ENCODE data around the gene LGALS16.
"Not testable (repeated sequence)": the region's sequence is repeated elsewhere in the genome, so short reads cannot be mapped to it uniquely, and the experiment has no call there.

LGALS16 gene

GRCh38 chr19:39655613-39656012 is at the start of gene LGALS16:
Gene LGALS16, plus strand, starts transcription at chr19:39655913. Its CDS starts 49 bp downstream, at chr19:39655962.
- DNase-seq, result no peak

DNA sequence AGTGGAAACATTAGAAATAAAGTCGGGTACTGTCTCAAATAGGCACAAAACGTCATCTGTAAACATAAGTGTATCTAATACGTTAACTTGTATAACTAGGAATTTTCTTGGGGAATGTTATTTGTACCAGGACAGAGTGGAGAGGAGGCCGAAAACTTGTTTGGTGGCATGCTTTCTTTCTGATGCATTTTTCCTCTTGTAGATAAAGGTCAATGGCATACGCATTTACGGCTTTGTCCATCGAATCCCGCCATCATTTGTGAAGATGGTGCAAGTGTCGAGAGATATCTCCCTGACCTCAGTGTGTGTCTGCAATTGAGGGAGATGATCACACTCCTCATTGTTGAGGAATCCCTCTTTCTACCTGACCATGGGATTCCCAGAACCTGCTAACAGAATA is 48.7 kb upstream of the LGALS16 start:
- DNase-seq, result no peak

DNA sequence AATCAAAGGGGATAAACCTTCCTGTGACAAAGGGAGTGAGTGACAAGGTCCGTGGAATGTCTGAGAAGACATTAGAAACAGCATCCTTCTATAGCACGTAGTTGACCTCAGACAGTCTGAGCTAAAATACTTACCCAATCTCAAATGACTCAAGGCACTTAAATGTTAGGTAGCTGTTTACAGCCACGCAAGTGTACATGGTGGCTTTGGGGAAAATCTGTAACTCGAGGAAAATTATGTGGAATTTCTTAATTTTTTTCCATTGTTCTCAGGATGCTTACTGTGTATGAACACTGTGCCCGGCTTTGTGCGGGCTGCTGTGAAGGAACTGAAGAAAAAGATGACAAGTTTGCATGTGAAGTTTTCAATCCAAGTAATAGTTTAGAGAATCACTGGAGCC is 48.2 kb upstream of the LGALS16 start:
- DNase-seq, result no peak

- DNase-seq, result no peak
These were observed 42.1 kb upstream of the LGALS16 start for GRCh38 chr19:39613597-39613996.

DNA sequence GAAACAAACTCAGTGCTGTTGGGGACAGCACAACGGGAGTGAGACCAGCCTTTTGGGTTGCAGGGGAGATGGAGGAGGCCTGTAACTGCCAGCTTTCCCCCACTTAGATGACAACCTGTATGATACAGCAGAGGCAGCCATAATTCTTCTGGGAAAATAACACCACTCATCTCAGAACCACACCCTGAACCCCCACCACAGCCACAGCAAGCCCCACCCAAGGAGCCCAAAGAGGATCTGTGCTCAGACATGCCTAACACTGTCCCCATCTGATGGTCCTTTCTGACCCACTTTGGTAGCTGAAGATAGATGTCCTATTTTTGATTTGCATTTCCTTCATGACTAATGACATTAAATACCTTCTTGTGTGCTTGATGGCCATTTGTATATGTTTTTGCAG is 38.0 kb upstream of the LGALS16 start:
- no peak for DNase-seq

DNA sequence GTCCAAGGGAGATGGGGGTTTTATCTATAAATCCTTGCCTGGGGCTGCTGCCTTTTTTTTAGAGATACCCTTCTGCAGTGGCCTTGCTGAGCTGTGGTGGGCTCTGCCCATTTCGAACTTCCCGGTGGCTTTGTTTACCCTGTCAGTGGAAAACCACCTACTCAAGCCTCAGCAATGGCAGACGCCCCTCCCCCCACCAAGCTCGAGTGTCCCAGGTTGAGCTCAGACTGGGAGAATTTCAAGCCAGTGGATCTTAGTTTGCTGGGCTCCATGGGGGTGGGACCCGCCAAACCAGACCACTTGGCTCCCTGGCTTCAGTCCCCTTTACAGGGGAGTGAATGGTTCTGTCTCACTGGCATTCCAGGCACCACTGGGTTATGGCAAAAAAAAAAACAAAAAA is 31.8 kb upstream of the LGALS16 start:
- DNase-seq, result no peak

DNA sequence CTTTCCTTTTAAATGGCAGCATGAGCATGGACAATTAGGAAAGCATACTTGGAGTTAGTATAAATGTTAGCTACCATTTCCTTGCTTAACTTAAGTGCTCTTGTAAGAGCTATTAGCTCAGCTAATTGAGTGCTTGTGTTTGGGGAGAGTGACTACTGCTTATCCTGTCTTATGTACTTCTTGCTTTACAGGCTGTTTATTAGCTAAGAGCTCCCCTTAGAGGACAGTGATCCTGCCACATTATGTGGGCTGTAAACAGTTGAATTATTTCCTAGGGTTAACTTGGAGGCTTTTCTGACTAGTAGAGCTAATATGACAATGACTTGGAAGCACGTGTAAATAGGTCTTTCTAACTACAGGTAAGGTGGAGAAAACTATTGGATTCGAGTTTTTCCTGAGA is 28.1 kb upstream of the LGALS16 start:
- DNase-seq, result not testable (repeated sequence)

- no peak for DNase-seq
These were observed 24.5 kb upstream of the LGALS16 start for GRCh38 chr19:39631178-39631577.

DNA sequence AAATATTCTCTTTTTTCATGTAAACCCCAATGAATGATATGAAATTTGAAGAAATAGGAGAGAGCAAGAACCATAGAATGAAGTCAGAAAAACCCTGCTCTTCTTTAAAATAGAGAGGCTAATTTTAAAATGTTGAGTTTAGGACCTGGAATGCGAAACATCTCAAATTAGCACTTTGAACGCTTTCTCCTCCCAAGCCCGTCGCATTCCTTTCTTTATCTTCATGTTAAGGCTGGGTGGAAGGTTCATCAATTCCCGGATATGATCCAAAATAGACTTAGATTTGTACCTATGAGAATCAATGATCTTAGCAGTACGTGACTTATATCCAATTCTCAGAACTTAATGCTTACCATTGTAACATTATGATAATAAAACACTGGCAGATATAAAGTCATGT is 24.1 kb upstream of the LGALS16 start:
- DNase-seq, result no peak

GRCh38 chr19:39637891-39638290 is 17.8 kb upstream of the LGALS16 start:
- DNase-seq, result no peak

GRCh38 chr19:39641773-39642172 is 13.9 kb upstream of the LGALS16 start:
- DNase-seq, result no peak

DNA sequence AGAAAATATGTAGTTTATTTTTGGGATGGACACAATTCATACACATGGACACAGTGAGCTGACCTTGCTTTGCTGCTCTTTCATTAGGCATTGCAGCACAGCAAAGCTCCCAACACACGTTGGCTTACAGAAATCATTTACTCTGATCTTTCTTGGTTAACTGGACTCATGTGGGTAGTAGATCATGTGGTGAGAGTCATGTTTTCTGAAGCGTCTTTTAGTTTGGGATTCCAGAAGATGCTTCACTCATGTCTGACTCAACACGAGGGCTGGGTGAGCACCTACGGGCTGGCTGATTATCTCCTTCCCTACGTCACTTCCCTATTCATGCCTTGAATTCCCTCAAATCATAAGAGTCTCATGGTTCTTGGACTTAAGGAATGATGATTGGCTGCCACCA is 12.1 kb upstream of the LGALS16 start:
- DNase-seq, result no peak

GRCh38 chr19:39645800-39646411 is 9.8 kb upstream of the LGALS16 start:
- peak; percentile 19 for DNase-seq

GRCh38 chr19:39647918-39648317 is 7.8 kb upstream of the LGALS16 start:
- DNase-seq, result no peak

DNA sequence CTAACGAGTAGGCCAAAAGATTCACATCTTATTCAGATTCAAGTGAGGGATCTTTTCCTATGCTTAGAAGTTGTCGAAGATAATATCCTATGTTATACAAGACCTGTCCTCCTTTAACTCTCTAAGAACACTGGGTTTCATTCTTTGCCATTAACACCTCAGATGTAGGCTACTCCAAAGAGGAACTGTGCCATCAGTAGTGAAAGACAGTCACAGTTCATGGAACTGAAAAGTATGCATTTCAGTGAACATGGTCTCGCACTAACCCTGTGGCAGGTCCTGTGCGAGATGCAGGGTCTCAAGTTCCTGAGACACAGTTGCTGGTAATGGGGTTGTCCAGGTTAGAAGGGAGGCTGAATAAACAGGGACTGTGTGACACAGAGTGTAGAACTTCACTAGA is 4.1 kb downstream of the LGALS16 start:
- no peak for DNase-seq

DNA sequence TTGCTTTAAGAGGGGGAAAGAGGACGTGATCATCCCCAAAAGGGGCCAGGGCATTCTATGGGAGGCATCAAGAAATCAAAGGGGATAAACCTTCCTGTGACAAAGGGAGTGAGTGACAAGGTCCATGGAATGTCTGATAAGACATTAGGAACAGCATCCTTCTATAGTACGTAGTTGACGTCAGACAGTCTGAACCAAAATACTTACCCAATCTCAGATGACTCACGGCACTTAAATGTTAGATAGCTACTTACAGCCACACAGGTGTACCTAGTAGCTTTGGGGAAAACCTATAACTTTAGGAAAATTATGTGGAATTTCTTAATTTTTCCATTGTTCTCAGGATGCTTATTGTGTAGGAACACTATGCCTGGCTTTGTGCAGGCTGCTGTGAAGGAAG is 4.9 kb downstream of the LGALS16 start:
- DNase-seq, result no peak

DNA sequence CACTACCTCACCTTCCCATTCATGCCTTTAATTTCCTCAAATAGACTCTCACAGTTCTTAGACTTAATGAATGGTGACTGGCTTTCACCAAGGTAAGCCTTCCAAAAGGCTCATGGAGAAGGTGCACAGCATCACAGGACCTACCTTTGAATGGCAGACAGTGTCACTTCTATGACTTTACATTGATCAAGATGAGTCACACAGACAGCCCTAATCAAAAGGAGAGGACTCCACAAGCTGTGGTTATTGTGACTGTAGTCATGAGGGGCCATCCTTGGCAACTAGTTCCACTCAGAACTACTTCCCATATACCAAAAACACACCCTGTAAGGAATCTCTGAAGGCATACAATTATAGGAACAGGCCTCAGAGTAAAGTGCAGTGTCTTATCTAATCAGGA is 5.9 kb downstream of the LGALS16 start:
- no peak for DNase-seq

DNA sequence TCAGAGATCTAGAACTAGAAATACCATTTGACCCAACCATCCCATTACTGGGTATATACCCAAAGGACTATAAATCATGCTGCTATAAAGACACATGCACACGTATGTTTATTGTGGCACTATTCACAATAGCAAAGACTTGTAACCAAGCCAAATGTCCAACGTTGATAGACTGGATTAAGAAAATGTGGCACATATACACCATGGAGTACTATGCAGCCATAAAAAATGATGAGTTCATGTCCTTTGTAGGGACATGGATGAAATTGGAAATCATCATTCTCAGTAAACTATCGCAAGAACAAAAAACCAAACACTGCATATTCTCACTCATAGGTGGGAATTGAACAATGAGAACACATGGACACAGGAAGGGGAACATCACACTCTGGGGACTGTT is 14.1 kb downstream of the LGALS16 start:
- not testable (repeated sequence) for DNase-seq

- DNase-seq, result no peak
These were observed 15.3 kb downstream of the LGALS16 start for GRCh38 chr19:39670998-39671397.

- DNase-seq, result no peak
These were observed 16.1 kb downstream of the LGALS16 start for GRCh38 chr19:39671739-39672363.

- DNase-seq, result no peak
These were observed 16.8 kb downstream of the LGALS16 start for GRCh38 chr19:39672473-39672872.

GRCh38 chr19:39673862-39674261 is 18.1 kb downstream of the LGALS16 start:
- not testable (repeated sequence) for DNase-seq

DNA sequence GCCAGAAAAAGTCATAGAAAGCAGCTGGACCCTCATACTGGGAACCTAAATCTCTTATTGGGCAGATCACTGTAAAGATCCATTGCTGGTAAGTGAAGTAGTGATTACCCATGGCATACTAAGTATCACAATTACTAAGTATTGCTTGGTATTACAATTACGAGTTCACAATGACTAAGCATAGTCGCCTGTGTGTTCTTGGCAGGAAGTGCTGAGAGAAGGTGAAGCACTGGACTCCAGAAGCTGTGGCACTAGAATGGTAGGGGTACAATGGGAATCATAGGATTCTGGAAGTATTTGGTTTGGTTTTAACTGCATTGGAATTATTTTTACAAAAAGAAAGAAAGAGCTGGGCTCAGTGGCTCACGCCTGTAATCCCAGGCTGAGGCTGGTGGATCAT is 20.3 kb downstream of the LGALS16 start:
- no peak for DNase-seq

DNA sequence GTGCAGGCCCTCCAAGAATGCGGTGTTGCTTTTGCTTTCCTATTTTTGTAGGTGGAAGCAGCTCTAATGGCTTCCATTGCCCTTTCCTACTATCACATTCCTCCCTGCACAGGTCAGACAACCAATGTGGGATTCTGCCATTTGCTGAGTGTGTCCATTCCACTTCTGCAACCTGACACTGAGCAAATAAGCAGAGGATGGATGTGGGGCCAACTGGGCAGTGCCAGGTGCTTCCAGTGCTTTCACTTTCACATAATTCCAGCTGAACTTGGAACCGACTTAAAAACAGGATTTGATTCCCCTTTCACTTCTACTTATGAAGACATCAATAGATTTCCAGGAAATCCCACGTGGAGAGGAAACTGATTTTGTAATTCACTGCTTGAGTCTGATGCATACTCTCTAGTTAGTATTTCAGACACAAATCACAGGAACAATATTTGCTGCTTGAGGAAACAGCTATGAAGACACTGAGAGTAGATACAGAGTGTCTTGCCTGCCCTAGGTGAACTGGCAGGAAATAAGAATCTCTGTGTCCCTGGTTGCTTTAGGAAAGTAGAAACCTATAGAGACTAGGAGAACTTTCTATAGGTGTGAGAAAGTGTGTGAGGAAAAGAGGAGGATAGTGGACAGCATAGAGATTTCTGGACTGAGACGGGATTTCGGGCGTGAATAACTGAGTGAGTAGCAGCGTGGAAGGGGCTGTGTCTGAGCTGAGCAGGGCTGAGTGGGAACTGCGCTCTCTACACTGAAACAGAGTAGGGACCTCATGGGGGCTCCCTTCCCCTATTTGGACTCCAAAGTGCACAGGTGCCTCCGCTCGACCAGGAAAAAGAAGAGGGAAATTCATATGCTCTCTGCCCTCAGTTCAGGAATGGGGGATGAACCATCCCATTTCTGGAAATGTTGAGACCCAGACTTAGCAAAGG is 22.5 kb downstream of the LGALS16 start:
- no peak for DNase-seq
